B cell (primary cell): ENCODE measurements around the gene RHOV.

Source experiments
- CTCF ChIP-seq: fragments of 200-600 bp; IDR thresholded peaks from one replicate; pipeline ENCODE4 v1.8.0; 2022; ENCODE audit warnings: antibody characterized with exemption, mild to moderate bottlenecking
- EZH2 ChIP-seq: IDR thresholded peaks from 2 replicates; pipeline ENCODE4 v1.6.1; 2012; ENCODE audit warnings: borderline replicate concordance, low read depth, mild to moderate bottlenecking, moderate library complexity, low read length; ENCODE audit not compliant: insufficient read depth, poor library complexity, severe bottlenecking

- no peak for TF ChIP-seq CTCF
- no peak for TF ChIP-seq EZH2
These were observed 4.8 kb upstream of the RHOV start for GRCh38 chr15:40878785-40879184.
